ENCODE results near the gene DCC. TPM values are rescaled to one million over a fixed set of nuclear protein-coding genes. Genes with fewer than 3 reads are reported as not detected.

Gene DCC
- total RNA-seq, 2 donors from 2014 or later = 0.33 TPM; not detected in 1

DNA sequence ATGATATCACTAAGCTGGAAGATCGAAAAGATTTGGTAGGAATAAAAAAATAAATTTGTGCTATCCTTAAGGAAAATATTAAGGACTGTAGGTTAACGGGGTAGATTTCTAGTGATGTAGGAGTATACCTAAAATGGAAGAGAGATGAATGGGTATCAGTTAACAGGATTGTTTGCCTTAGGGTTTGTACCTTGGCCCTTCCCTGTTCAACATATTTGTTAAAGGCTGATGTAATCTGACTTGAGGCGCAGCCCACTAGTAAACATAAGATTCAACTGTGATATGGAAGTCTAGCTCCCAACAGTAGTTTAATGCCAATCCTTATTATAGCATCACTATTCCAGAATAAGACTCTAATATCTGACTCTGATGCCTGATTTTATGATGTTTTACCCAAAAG lies 685.2 kb downstream of the DCC start:
- Histone ChIP-seq H3K9me3 (no peaks in the 10 kb centered on the region), H3K27me3 (no peaks in the 10 kb centered on the region), H3K36me3 (replicated peaks in 1 of 2; ENCODE audit: insufficient read depth in 1 of 2, low read depth in 2 of 2) (no peaks in the 10 kb centered on the region), H3K4me1 (no peaks in the 10 kb centered on the region), H3K27ac (no peak overlapping the region), H3K4me3 (no peak overlapping the region)
- intact Hi-C loops (cut with DNase I) = no loop called here
- TF ChIP-seq, protein P1, sequence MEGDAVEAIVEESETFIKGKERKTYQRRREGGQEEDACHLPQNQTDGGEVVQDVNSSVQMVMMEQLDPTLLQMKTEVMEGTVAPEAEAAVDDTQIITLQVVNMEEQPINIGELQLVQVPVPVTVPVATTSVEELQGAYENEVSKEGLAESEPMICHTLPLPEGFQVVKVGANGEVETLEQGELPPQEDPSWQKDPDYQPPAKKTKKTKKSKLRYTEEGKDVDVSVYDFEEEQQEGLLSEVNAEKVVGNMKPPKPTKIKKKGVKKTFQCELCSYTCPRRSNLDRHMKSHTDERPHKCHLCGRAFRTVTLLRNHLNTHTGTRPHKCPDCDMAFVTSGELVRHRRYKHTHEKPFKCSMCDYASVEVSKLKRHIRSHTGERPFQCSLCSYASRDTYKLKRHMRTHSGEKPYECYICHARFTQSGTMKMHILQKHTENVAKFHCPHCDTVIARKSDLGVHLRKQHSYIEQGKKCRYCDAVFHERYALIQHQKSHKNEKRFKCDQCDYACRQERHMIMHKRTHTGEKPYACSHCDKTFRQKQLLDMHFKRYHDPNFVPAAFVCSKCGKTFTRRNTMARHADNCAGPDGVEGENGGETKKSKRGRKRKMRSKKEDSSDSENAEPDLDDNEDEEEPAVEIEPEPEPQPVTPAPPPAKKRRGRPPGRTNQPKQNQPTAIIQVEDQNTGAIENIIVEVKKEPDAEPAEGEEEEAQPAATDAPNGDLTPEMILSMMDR (IDR thresholded peaks at IDR 0.05) = no peak
- no peak for TF ChIP-seq POLR2A (IDR thresholded peaks at IDR 0.05)
- ATAC-seq (no peak), DNase-seq (no peak)
- WGBS, 2 donors = 34 to 39% methylated on average over 3 of the region's 3 CpGs

DNA sequence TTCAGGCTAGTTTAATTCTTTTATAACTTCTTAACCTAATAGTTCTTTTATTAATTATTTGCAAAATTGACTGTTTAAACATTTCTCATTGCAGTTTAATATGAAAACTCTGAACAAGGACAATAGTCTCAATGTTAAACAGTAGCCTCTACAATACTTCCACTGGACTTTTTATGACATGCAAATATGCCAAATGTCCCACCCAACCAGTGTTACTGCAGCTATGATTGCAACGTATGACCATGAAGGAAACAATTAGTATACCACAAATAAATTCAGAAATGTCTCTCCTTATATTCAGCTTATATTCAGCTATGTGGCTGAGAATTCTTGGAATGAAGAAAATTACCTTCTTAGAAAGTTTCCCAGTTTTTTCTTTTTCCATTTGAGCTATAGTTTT lies 688.6 kb downstream of the DCC start:
- Histone ChIP-seq H3K36me3 (replicated peaks in 1 of 2; ENCODE audit: insufficient read depth in 1 of 2, low read depth in 2 of 2) (no peaks in the 10 kb centered on the region), H3K4me3 (no peak overlapping the region), H3K27ac (no peak overlapping the region), H3K4me1 (no peaks in the 10 kb centered on the region), H3K27me3 (no peaks in the 10 kb centered on the region), H3K9me3 (no peaks in the 10 kb centered on the region)
- 20 to 38% methylated on average over 1 of the region's 1 CpG for WGBS, 2 donors
- DNase-seq (no peak), ATAC-seq (no peak)
- TF ChIP-seq, protein P1 (IDR thresholded peaks at IDR 0.05) = no peak
- no peak for TF ChIP-seq POLR2A (IDR thresholded peaks at IDR 0.05)
- intact Hi-C loops (cut with DNase I) = no loop called here

DNA sequence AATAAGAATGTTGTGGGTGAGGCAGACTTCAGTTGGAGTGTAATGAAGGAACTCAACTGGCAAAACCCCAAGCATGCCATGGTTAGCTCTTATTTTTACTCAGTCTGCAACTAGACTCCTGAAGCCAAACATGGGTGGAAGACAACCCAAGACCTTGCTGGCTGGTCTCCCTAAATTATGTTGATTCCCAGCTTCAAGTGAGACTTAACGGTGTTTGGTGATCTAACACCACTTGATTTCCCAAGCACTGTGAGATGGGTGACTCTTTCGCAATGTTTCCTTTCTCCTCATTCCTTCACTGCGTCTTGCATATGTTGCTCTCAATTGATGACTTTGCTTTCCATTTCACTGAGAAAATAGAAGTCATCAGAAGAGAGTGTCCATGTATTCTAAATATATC lies 693.1 kb downstream of the DCC start:
- H3K4me3 ChIP-seq = no peak overlapping the region
- H3K27ac ChIP-seq = no peak overlapping the region
- no peaks in the 10 kb centered on the region for H3K9me3 ChIP-seq
- DNase-seq (no peak), ATAC-seq (no peak)
- 85% methylated on average over 3 of the region's 3 CpGs for WGBS, 2 donors
- no peak for TF ChIP-seq POLR2A (IDR thresholded peaks at IDR 0.05)
- TF ChIP-seq, protein P1 (IDR thresholded peaks at IDR 0.05) = no peak
- intact Hi-C loops (cut with DNase I) = no loop called here
- no peaks in the 10 kb centered on the region for H3K36me3 ChIP-seq (replicated peaks in 1 of 2; ENCODE audit: insufficient read depth in 1 of 2, low read depth in 2 of 2)
- no peaks in the 10 kb centered on the region for H3K27me3 ChIP-seq
- H3K4me1 ChIP-seq = no peaks in the 10 kb centered on the region

DNA sequence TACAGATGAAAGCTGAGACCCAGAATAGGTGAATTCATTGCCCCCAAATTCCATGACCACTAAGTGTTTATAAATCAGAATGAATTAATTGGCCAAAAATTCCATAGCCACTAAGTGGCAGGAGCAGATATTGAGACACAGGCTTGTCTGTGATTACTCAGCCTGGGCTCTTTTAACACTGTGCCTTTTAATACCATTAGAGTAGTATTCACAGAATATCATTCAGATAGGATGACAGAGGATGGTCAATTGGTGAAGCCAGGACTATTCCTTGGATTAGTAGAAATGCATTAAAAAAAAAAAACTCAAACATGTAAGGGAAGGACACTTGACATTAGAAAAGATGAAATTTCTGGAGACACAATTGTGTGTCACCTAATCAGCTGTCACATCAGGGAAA lies 698.6 kb downstream of the DCC start:
- Histone ChIP-seq H3K4me1 (no peaks in the 10 kb centered on the region), H3K36me3 (replicated peaks in 1 of 2; ENCODE audit: insufficient read depth in 1 of 2, low read depth in 2 of 2) (no peaks in the 10 kb centered on the region), H3K27me3 (no peaks in the 10 kb centered on the region), H3K9me3 (no peaks in the 10 kb centered on the region), H3K27ac (no peak overlapping the region), H3K4me3 (no peak overlapping the region)
- TF ChIP-seq, protein P1 (IDR thresholded peaks at IDR 0.05) = no peak
- no peak for TF ChIP-seq POLR2A (IDR thresholded peaks at IDR 0.05)
- ATAC-seq = no peak
- DNase-seq = no peak
- intact Hi-C loops (cut with DNase I) = no loop called here

DNA sequence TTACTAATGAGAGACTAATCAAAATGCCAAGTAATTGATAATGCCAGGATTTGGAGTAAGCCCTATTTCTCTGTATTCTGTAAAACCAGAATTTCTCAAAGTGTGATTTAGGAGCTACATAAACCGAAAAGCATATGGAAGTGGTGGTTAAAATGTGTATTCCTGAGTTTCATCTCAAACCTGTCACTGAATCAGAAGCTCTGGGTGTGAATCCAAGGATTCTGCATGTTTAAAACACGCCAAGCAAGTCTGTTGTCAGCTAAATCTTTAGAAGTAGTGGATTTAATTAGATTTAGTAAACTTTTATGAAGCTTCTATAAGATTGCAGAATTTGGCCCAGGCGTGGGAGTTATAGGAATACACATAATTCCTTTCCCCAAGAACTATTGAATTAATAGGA lies 700.3 kb downstream of the DCC start:
- intact Hi-C loops (cut with DNase I) = no loop called here
- Histone ChIP-seq H3K27ac (no peak overlapping the region), H3K4me3 (no peak overlapping the region), H3K36me3 (replicated peaks in 1 of 2; ENCODE audit: insufficient read depth in 1 of 2, low read depth in 2 of 2) (no peaks in the 10 kb centered on the region), H3K9me3 (no peaks in the 10 kb centered on the region), H3K4me1 (no peaks in the 10 kb centered on the region), H3K27me3 (no peaks in the 10 kb centered on the region)
- no peak for DNase-seq
- ATAC-seq = no peak
- 39 to 44% methylated on average over 3 of the region's 3 CpGs for whole genome bisulfite sequencing, 2 donors
- no peak for TF ChIP-seq POLR2A (IDR thresholded peaks at IDR 0.05)

All from body of pancreas (tissue), 4 donors.